Activated naive CD8-positive, alpha-beta T cell treated with anti-CD3 and anti-CD28 coated beads for 36 hours (primary cell): ENCODE results near the gene ZIC4. TPM values are rescaled to one million over a fixed set of nuclear protein-coding genes. Genes with fewer than 3 reads are reported as not detected.

Experiments used
- DNase-seq: peaks from one replicate; pipeline ENCODE4 v3.0.0; 2021
- H3K27ac Mint-ChIP-seq: one replicate; pipeline ENCODE4 v1.8.0; 2022; ENCODE audit warnings: mild to moderate bottlenecking, moderate library complexity, mixed read lengths
- H3K27me3 Mint-ChIP-seq: one replicate; pipeline ENCODE4 v1.8.0; 2022; ENCODE audit warnings: mild to moderate bottlenecking, mixed read lengths
- H3K36me3 Mint-ChIP-seq: one replicate; pipeline ENCODE4 v1.8.0; 2021; ENCODE audit warnings: mild to moderate bottlenecking, mixed read lengths
- H3K4me1 Mint-ChIP-seq: one replicate; pipeline ENCODE4 v1.8.0; 2021; ENCODE audit warnings: mixed read lengths
- H3K4me3 Mint-ChIP-seq: one replicate; pipeline ENCODE4 v1.8.0; 2022; ENCODE audit warnings: mild to moderate bottlenecking, moderate library complexity, mixed read lengths
- H3K9me3 Mint-ChIP-seq: one replicate; pipeline ENCODE4 v1.8.0; 2022; ENCODE audit warnings: mixed read lengths
- total RNA-seq, 2 experiments: library from RNA; stranded (reverse); gene quantifications; one replicate each; pipeline ENCODE4 v1.2.3, GENCODE V29; 2021

The ZIC4 gene
- total RNA-seq, 2 experiments from 2014 or later, result not detected

DNA sequence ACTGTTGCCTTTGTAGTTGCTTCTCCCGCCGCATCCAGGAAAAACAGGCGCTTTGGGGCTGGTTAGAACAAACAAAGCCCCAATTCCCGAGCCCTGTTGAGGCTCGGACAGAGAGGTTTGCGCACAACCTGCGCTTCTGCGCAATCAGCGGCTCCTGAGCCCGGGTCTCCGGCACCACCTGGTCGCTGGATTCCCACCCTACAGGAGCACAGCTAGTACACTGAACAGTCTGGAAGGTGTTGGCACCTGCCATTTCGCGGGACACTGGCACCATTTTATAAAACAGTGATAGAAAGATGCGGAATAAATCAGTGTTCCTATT is 13.8 kb downstream of the ZIC4 start:
- Mint-ChIP-seq H3K9me3 (peaks cover 11% of the 10 kb centered on the region), H3K27me3 (peaks cover 95% of the 10 kb centered on the region), H3K4me3 (no peak overlapping the region), H3K27ac (no peak overlapping the region), H3K4me1 (peaks cover 2% of the 10 kb centered on the region), H3K36me3 (peaks cover 11% of the 10 kb centered on the region)
- no peak for DNase-seq

DNA sequence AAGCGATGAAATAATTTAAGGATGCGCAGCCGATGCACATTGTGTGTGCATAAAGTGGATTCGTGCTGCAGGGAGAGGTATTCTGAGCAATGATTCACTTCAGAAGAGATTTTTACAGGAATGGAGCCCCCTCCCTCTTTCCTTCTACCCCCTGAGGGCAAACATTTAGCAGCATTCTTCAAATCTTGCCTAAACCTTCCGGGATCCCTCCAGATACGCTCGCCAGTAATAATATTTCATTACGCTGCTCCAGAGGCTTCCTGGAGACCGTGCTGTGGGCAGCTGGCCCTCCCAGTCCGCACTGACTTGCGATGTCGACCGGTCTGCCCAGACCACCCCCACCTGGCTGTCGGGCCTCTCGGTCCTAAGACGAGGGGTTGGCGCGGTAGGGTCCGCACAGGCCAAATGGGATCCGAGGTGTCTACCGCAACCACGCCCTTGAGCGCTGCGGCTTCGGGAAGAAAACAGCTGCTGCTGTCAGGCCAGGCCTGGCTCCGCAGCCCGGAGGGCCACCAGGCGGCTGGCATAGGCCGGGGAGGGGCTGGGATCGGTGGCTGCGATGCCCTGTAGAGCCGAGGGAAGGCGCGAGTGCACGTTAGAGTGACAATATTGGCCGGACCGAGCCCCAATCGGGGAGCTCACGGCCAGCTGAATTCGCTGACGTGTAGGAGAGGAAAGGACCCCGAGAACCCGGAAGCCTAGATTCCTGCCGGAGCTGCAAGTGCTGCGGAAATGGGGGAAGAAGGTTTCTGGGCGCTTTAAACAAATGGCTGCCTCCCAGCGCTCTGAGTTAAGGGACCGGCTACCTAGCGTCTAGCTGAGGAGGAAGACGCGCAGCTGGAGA is 14.3 kb downstream of the ZIC4 start:
- Mint-ChIP-seq H3K4me3 (no peak overlapping the region), H3K9me3 (peaks cover 11% of the 10 kb centered on the region), H3K4me1 (peaks cover 2% of the 10 kb centered on the region), H3K36me3 (peaks cover 9% of the 10 kb centered on the region), H3K27me3 (peaks cover 95% of the 10 kb centered on the region), H3K27ac (no peak overlapping the region)
- DNase-seq, result no peak

DNA sequence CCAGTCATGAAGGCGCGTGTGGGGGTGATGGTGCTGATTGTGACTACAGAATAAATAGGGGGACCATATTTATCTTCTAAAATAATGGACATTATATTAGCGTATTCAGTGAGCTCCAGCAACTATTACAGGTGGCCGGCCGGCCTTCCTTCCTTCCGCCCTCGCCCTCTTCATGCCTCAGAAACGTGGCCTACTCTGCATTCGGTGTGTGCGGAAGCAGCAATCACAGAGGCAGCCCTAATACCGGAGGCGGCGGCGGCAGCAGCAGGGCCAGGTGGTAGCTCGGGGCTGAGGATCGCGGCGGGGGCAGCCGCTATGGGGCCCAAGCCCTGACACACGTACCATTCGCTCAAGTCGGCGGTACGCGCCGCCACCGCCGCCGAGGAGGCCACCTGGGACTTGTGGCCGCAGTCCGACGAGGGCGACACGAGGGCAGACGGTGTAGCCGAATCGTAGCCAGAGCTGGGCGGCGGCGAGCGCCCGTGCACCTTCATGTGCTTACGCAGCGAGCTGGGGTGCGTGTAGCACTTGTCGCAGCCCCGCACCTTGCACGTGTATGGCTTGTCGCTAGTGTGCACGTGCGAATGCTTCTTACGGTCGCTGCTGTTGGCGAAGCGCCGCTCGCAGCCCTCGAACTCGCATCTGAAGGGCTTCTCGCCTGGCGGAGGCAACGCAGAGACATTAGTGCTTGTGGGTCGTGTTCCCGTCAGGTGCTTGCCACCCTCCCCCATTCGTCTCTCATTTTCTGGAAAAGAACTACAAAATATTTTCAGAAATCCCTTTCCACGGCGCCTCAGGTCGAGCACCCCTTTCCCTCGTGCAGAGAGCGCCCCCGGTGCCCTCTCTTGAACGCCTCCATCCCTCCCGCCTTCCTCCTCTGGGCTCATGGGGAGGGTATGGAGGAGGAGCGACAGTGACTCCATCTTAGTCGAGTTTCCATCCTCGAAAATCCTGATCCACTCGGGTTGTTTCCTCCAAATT is 15.5 kb downstream of the ZIC4 start:
- DNase-seq, result no peak
- Mint-ChIP-seq H3K27ac (peak overlapping the region; percentile 45), H3K36me3 (peaks cover 8% of the 10 kb centered on the region), H3K4me1 (peaks cover 2% of the 10 kb centered on the region), H3K9me3 (peaks cover 11% of the 10 kb centered on the region), H3K4me3 (no peak overlapping the region), H3K27me3 (peaks cover 98% of the 10 kb centered on the region)

DNA sequence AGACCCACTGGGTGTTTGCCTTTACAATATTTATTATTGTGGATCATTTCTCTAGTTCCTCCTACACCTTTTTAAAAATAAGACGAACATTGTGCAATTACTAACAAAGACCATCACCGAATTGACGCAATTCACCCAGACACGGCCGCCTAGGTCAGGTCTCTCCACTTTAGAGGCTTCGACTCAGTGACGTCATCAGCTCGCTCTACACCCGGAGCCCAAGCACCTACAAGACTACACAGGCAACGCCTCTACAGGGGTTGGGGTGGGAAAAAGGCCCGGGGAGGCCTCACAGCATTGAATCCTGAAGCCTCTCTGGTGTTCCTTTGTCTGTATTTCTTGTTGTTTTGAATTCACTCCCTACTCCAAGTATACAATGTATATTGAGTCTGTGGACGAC is 16.6 kb downstream of the ZIC4 start:
- Mint-ChIP-seq H3K4me1 (peaks cover 2% of the 10 kb centered on the region), H3K4me3 (no peak overlapping the region), H3K27me3 (peaks cover 98% of the 10 kb centered on the region), H3K27ac (no peak overlapping the region), H3K36me3 (peaks cover 8% of the 10 kb centered on the region), H3K9me3 (peaks cover 11% of the 10 kb centered on the region)
- DNase-seq, result no peak

DNA sequence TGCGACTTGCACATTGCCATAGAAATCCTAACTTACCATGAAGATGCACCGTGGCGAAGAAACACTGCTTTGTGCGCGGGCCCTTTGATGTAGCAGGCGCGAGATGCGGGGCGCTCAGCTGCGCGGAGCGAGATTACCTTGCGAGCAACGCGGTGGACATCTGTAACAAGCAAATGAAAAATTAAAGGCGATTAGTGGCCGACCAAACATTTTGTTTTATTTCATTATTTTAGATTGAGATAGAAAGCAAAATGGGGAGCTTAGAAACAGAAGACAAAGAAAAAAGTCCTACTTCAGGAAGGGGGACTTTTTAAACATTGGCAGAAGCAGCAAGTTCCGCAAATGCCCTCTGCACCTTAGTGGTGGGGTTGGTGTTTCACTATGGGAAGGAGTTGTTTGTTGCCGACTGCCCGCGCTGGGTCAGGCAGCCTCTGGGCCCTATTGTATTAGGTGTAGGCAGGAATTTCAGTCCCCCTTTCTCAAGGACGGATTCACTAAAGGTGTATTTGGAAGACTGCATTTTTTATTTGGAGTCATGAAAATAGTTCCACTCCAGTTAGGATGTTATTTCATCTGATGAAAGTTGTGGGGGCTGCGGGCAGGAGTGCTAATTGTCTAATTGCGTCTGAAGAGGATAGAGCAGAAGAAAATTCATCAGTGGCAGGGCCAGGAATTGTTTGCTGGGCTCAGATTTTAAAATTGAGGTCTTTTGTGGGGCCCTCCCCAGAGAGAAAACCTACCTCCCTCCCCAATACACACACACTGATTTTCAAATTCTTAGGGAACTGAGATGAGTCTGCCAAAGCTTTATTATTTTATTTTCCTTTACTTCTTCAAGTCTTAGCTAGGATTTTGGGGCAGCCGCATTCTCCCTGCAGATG is 17.4 kb downstream of the ZIC4 start:
- H3K4me3 Mint-ChIP-seq, result no peak overlapping the region
- H3K36me3 Mint-ChIP-seq, result peaks cover 6% of the 10 kb centered on the region
- DNase-seq, result no peak
- H3K27me3 Mint-ChIP-seq, result peaks cover 98% of the 10 kb centered on the region
- peaks cover under 1% of the 10 kb centered on the region for H3K4me1 Mint-ChIP-seq
- no peak overlapping the region for H3K27ac Mint-ChIP-seq
- H3K9me3 Mint-ChIP-seq, result peaks cover 11% of the 10 kb centered on the region

DNA sequence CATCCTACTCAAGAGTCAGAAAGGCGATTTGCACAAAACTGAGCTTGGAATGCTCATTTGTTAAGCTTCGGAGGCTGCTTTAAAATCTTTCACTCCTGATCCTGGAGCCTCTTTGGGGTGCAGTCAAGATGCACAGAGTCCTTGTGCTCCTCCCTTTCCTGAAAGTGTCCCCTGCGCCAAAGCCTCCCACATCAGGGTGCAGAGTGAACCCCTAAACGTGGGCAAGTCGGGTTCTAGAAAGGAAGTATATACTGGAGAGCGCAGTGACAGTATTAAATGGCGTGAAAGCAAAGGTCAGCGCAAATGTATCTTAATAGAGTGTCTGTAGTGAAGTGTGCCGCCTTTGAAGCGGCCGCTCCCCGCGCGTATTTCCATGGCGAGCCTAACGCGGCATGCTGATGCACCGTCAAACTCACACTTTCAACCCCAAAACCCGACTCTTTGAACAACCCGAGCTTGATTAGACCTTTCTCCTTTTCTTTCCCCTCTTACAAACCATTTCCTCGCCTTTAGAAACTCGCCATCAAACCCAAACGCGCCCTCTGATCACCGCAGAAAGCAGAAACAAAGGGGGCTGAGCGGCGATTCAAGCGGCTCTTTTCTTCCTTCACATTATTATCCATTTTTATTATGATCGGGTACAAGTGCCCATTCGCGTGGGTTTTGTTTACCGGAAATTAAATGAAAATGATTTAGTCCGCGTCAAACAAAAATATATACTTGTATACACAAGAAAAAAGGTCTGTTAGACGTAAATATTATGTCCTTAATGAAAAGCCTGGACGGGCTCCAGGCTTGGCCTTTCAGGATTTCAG is 18.3 kb downstream of the ZIC4 start:
- Mint-ChIP-seq H3K27ac (no peak overlapping the region), H3K9me3 (peaks cover 11% of the 10 kb centered on the region), H3K4me1 (no peaks in the 10 kb centered on the region), H3K36me3 (peaks cover 6% of the 10 kb centered on the region), H3K27me3 (peaks cover 100% of the 10 kb centered on the region), H3K4me3 (no peak overlapping the region)
- DNase-seq, result no peak

DNA sequence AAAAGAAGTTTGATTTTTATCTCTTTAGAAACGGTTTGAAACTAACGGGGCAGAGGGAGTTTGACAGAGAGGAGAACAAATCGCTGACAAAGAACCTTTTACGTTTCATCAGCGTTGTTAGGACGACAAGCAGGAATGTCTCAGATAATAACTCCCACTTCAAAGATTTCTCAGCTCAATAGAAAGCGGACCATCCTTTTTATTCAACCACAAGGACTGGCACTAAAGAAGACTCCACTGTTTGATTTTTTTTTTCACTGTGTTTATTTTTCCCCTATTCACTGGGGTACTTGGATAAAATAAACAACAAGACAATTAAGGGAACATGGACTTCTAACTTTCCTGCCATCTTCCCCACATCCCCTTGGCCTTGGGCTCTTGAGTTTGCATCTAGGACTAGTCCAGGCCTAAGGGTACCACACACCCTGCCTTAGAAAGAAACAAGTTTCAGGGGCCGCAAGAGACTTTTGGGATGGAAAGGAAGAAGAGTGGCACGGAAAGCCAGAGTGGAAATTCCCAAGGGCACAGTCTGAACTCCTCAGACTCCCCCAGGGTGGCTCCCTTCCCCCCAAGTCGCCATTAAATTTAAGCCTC is 19.0 kb downstream of the ZIC4 start:
- no peaks in the 10 kb centered on the region for H3K4me1 Mint-ChIP-seq
- H3K27ac Mint-ChIP-seq, result no peak overlapping the region
- H3K36me3 Mint-ChIP-seq, result peaks cover 6% of the 10 kb centered on the region
- peaks cover 100% of the 10 kb centered on the region for H3K27me3 Mint-ChIP-seq
- DNase-seq, result no peak
- peaks cover 11% of the 10 kb centered on the region for H3K9me3 Mint-ChIP-seq
- H3K4me3 Mint-ChIP-seq, result no peak overlapping the region

DNA sequence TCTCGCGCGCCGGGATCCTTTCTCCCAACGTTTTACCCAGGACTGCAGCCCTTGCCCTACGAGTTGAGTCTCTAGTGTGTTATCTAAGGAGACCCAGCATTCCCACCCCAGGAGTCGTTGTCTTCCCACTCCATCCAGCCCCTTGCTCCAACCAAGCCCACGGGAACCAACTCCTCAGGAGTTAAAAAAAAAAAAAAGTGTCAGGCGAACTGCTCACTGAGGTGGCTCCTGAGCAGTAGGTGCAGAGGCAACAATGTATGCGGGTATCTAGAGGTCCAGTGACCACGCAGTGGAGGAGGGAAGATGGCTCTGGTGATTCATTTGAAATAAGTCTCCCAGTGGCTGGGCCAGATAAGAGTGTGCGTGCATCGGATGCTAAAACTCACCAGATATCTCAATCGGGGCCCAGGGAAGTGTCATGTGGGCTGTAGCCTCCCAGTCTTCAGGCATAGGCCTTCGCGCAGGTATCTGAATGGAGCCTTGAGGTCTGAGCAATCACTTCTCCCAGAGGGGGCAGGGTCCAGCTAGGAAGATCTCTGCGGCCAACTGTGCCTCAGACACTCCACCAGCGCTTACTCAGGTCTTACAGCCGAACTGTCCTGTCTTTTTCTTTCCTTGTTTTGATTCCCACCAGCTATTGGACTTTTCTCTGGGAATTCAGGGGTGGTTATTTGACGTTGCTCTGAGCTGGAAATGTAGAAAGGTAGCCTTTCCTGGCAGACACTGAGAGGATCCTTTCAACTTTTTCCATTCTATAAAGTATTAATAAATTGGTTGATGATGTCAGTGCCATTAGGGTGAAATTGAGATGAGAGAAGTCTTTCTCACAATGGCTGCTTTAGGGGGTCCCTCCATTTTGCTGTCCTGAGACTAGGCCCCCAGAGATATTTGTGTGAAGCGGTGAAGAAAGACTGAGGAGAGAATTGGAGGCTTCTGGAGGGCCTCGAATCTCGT is 21.0 kb downstream of the ZIC4 start:
- Mint-ChIP-seq H3K27ac (no peak overlapping the region), H3K4me1 (no peaks in the 10 kb centered on the region), H3K4me3 (no peak overlapping the region), H3K9me3 (peaks cover 9% of the 10 kb centered on the region), H3K27me3 (peaks cover 97% of the 10 kb centered on the region), H3K36me3 (peaks cover 3% of the 10 kb centered on the region)
- no peak for DNase-seq

DNA sequence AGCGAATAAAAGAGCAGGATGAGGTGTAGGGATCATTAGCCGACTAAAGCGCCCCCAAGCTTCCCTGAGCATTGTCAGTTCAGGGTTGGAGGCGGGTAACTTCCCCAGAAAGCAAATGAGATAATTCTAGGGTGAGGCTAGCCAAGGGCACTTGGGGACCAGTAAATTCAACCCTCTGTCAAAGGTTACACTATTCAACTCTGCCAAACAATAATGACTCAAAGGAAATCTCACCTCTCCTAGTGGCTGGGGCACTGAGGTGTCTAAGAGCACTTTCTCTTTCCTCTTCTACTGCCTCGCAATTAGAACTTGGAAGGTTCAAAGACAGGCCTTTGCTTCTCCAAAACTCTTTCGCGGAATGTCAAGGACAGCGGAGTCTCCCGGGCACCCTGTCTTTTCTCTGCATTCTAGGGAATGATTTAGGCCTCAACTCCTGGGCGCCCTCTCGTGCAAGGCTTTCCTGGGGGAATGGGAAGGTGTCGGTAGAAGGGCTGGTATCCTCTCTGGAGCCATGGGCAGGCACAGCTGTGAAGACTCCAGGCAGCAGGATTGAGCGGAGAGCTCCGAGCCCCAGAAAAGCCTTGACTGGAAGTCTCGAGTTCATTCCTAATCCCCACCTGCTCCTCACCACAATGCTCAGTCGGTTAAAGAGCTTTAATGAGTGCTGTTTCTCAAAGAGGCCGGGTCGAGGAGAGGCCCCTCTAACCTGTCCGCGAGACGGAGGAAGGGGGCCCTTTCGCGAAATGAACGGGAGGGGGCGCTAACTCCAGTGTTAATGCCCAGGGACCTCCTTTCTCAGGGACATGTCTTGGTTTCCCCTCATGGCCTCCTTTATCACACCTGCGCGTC is 21.9 kb downstream of the ZIC4 start:
- Mint-ChIP-seq H3K27ac (no peak overlapping the region), H3K9me3 (peaks cover 5% of the 10 kb centered on the region), H3K36me3 (peaks cover 4% of the 10 kb centered on the region), H3K4me3 (no peak overlapping the region), H3K4me1 (no peaks in the 10 kb centered on the region), H3K27me3 (peaks cover 97% of the 10 kb centered on the region)
- DNase-seq, result no peak

DNA sequence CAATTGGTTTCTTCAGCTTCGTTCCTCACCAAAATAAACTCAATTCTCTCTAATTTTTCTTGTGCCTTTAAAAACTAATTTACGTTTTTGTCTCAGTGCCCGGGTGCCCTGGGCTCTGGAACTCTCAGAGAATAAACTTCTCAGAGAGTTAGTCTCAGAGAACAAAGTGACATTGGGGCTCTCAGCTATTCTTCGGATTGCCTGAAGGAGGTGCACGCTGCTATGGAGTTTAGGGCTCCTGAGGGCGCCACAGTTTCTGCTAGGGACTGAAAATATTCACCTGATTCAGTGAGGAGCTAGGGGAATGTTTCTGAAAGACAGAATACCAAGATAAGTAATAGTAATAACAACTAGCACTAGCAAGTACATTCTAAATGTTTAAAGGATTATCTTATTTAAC is 22.7 kb downstream of the ZIC4 start:
- no peaks in the 10 kb centered on the region for H3K4me1 Mint-ChIP-seq
- no peak overlapping the region for H3K27ac Mint-ChIP-seq
- H3K27me3 Mint-ChIP-seq, result peaks cover 97% of the 10 kb centered on the region
- H3K36me3 Mint-ChIP-seq, result peaks cover 4% of the 10 kb centered on the region
- H3K4me3 Mint-ChIP-seq, result no peak overlapping the region
- no peak for DNase-seq
- H3K9me3 Mint-ChIP-seq, result peaks cover 10% of the 10 kb centered on the region

DNA sequence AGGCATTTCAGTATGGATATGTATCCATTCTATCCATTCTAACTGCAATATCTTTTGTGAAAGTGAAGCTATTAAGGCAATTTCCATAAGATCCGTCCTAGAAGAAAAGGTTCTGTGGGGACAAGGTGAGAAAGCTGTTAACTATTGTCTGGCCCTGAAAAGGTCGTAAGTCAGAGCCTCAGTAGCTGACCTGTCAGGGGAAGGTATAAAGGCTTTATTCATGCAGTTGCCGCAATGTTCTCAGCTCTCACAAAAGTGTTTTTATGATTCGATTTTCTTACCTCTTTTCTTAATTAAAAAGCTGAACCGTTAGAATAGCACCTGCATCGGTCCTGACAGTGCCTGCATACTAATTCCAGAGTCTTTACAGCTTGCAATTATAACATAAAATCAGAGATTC is 24.7 kb downstream of the ZIC4 start:
- Mint-ChIP-seq H3K27ac (no peak overlapping the region), H3K9me3 (peaks cover 10% of the 10 kb centered on the region), H3K4me3 (no peak overlapping the region), H3K27me3 (peaks cover 97% of the 10 kb centered on the region), H3K4me1 (no peaks in the 10 kb centered on the region), H3K36me3 (peaks cover 4% of the 10 kb centered on the region)
- DNase-seq, result no peak

DNA sequence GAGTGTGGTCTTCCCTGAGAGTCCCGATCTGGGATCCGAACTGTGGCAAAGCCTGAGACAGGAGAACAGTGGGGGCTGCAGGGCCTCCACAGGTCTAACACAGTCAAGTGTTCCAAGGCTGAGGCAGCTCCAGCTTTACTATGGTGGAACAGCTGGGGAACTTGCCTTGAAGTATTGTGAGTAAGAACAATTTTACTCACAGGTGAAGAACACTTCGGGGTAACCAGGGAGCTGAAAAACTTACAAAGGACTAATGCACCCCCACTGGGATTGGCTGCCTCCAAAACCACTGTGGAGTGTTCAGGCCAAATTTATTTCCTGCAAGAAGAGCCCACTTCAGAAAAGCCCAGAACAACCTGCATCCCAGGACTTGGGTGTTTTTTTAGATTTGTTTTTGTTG is 25.4 kb downstream of the ZIC4 start:
- peaks cover 10% of the 10 kb centered on the region for H3K9me3 Mint-ChIP-seq

More for the DNA sequence above, 25.4 kb downstream of the ZIC4 start:
- Mint-ChIP-seq H3K27ac (no peak overlapping the region), H3K36me3 (peaks cover 4% of the 10 kb centered on the region), H3K4me3 (no peak overlapping the region), H3K27me3 (peaks cover 94% of the 10 kb centered on the region), H3K4me1 (no peaks in the 10 kb centered on the region)
- no peak for DNase-seq
